ENCODE measurements around the gene MSANTD7. TPM values are rescaled to one million over a fixed set of nuclear protein-coding genes. Genes with fewer than 3 reads are reported as not detected.

MSANTD7 gene
- total and polyA plus RNA-seq, 2 of the 13 experiments (the other 11 are each of a cell fraction or from before 2014, with no cell fraction given) = 3.7 to 16.7 TPM

GRCh38 chr10:14837757-14838581 is at the start of gene MSANTD7, which contains the start of the genes CDNF and HSPA14 (continued):
- TF ChIP-seq ZNF512B (CRISPR knock-in tag; IDR thresholded peaks at IDR 0.05; ENCODE audit: borderline replicate concordance) (no peak), HDAC6 (IDR thresholded peaks at IDR 0.05; ENCODE audit: low read depth, low read length) (no peak), ZNF431 (CRISPR knock-in tag; IDR thresholded peaks at IDR 0.05; ENCODE audit: borderline replicate concordance, low read depth) (no peak), MZF1 (CRISPR knock-in tag; IDR thresholded peaks at IDR 0.05; ENCODE audit: borderline replicate concordance) (0 out of 2 replicates have a peak, but pooled peaks have one; percentile 15), ZNF503 (CRISPR knock-in tag; IDR thresholded peaks at IDR 0.05) (peak; percentile 59; the same call in 1 of the 2 replicates), TOPORS (CRISPR knock-in tag; IDR thresholded peaks at IDR 0.05) (0 out of 2 replicates have a peak, but pooled peaks have one; percentile 10), PRDM10 (CRISPR knock-in tag; IDR thresholded peaks at IDR 0.05; ENCODE audit: low read depth) (no peak; the same call in 1 of the 2 replicates), ZNF264 (CRISPR knock-in tag; IDR thresholded peaks at IDR 0.05) (peak; percentile 72; the same call in 1 of the 2 replicates), SMC3 (IDR thresholded peaks at IDR 0.05; ENCODE audit: low read length) (no peak), ZNF30 (CRISPR knock-in tag; IDR thresholded peaks at IDR 0.05) (no peak), SAP130 (CRISPR knock-in tag; IDR thresholded peaks at IDR 0.05; ENCODE audit: low read depth) (peak; percentile 88), FOXP4 (CRISPR knock-in tag; IDR thresholded peaks at IDR 0.05) (peak; percentile 41), ZNF75D (CRISPR knock-in tag; IDR thresholded peaks at IDR 0.05; ENCODE audit: borderline replicate concordance) (no peak)
- TF ChIP-seq, protein P1, sequence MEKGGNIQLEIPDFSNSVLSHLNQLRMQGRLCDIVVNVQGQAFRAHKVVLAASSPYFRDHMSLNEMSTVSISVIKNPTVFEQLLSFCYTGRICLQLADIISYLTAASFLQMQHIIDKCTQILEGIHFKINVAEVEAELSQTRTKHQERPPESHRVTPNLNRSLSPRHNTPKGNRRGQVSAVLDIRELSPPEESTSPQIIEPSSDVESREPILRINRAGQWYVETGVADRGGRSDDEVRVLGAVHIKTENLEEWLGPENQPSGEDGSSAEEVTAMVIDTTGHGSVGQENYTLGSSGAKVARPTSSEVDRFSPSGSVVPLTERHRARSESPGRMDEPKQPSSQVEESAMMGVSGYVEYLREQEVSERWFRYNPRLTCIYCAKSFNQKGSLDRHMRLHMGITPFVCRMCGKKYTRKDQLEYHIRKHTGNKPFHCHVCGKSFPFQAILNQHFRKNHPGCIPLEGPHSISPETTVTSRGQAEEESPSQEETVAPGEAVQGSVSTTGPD (CRISPR knock-in tag; IDR thresholded peaks at IDR 0.05) = no peak
- TF ChIP-seq, protein P2, sequence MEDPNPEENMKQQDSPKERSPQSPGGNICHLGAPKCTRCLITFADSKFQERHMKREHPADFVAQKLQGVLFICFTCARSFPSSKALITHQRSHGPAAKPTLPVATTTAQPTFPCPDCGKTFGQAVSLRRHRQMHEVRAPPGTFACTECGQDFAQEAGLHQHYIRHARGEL (CRISPR knock-in tag; IDR thresholded peaks at IDR 0.05) = no peak
